HG02798 (cell line): Measurements from ENCODE around the gene DUSP3.

Experiments used
- ATAC-seq: cut with Tn5 transposase; IDR thresholded peaks from one replicate; pipeline ENCODE4 v1.9.1; 2021; ENCODE audit warnings: mild to moderate bottlenecking; ENCODE audit not compliant: unreplicated experiment, poor library complexity

Gene DUSP3

DNA sequence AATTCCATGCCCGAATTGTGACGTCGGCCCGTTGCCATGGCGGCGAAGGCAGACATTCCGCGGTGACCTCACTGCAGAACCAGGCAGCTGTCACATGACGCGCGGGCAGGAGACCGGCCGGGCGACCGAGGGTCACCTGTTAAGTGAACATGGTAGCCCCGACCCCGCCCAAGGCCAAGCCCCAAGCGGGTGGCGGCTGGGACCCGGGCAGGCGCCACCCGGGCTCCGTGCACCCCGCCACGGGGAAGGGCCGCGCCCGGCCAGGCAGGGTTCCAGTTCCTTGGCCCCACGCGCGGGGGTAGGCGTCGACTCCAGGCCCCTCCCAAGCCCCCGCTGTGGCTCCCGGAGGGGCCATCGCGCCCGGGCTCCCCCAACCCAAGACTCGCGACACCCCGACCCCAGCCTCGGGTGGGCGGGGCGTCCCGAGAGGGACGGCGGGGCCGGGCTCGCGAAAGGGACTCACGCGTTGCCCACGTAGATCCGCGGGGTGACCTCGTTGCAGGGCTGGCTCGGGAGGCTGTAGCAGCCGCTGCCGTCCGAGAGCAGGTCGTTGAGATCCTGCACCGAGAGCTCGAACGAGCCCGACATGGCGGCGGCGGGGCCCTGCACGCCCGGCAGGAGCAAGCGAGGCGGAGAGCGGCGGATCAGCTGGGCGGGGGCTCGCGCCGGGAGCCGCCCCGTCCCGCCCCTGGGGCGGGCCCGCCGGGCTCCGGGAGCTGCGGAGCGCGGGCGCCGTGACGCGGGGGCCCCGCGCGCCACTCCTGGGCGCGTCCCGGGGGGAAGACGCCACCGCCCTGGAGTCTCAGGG is at the start of gene DUSP3:
TSS of gene DUSP3 (minus strand) at position 641 of the 808 bp plus-strand sequence. CDS start at position 588, 53 bp downstream.
- peak; percentile 84 for ATAC-seq

DNA sequence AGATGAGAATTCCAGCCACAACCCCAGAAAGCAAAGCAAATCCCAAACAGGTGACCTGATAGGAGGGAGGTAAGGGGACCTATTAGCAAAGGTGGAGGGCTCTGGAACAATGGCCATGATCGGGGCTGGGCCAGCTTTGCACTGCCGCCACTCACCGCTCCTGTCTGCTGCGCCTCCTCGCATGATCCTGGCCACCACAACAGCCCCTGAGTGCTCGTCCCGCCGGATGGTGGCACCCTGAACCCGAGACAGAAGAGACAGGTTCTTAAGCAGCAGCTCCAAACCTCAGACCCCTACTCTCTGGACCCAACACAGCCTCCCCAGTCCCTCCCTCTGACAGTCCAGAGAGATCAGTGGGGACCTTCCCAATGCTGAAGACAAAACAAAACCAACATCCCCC is 48.8 kb upstream of the DUSP3 start:
- no peak for ATAC-seq

DNA sequence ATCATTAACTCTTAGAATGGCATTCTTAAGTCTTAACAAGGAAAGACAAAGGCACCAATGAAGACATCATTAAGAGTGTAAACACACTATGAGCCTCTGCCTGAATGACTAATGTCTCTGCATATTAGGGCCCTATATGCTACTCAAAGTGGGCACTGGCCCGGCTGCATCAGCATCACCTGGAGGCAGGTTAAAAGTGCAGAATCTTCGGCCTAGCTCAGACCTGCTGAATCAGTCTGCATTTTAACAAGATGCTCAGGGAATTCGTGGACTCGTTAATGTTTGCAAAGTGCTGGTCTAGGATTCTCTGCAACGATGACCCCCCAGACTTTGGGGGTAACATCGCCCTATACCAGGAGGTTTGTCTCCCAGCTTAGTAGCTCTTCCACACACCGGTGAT is 47.4 kb upstream of the DUSP3 start:
- no peak for ATAC-seq

DNA sequence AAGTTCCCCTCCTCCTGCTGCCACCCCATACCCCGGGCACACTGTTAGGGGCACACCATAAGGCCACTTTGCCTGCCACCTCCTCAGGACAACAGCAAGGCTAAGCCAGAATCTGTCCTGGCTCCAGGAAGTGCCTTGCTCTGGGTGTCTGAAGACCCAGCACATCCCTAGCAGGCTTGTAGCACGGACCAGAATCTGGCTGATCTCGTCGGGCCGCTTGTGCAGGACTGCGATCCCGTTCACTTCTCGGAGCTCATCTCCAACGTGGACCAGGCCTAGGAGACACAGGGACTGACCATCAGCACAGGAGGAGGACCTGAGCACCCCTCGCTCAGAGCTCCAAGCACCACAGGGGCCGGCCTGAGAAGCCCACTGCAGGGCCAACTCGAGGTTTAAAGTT is 46.8 kb upstream of the DUSP3 start:
- no peak for ATAC-seq

DNA sequence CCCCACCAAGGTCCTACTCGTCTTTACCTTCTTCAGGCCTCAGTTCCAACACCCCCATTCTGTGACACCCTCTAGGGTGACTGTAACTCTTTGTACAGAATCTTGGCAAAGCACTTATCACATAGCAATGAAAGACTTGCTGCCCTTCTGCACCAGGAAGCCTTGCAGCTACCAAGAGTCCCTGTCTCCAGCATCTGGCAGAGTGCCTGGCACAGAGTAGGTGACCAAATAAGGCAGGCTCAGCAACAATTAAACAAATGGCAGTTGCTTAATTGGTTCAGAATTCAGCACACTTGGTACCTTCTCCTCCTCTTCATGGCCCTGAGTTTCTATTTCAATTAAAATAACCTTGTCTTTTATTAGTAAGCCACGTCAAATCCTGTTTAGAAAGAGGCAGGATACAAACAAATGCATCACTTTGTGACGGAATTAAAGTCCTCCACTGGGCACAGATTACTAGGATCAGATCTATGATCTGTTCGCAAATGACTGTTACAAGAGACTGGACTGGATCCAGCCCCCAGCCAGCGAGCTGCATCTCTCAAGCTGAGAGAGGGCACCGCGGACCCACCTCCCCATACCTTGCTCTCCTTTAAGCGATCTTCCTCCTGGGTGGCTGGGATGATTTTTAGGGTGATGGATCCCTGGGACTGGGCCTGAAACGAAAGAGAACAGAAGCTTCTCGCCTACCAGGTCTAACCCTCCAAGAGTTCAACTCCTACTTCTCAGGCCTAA is 44.7 kb upstream of the DUSP3 start:
- no peak for ATAC-seq

DNA sequence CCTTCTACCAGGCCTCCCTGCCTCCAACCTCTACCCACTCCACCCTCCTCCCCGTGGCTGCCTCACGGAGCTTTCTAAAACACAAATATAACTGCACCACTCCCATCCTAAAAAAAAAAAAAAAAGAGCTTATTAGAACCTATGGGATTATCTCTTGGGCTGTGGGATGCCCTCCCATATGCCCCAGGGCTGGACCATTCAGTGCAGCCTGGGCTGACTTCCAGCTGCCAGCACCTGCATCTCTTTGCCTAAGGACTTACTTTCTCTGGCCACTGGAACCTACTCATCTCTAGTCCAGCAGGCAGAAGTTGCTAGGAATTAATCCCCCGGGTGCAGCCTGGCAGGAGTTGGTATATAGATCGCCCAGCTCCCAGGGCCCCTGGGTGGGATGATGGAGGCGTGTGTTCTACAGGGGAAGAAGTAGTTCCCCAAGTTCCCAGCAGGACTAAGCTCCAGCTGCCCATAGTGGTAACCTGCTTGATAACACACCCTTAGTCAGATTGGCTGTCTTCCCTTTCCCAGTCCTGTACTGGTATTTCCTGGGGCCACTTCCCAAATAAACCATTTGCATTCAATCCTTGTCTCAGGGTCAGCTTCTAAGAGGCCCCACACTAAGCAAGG is 43.9 kb upstream of the DUSP3 start:
- ATAC-seq, result no peak

DNA sequence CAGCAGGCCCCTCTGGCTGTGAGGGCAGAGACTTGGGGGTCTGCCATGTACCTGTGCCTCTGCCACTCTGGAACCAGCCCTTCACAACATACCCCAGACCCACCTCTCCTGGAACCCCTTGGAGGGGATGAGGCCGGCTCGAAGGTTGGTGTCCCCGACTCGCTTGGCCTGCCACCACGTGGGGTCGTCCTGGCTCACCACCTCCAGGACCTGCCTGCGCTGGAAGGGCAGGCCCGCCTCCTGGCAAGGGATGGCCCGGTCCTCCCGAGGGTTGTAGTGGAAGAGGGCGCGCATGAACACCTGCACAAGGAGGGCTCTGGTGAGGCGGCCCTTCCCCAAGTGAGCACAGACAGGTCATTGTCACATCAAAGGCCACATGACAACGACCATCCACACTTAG is 42.0 kb upstream of the DUSP3 start:
- no peak for ATAC-seq

DNA sequence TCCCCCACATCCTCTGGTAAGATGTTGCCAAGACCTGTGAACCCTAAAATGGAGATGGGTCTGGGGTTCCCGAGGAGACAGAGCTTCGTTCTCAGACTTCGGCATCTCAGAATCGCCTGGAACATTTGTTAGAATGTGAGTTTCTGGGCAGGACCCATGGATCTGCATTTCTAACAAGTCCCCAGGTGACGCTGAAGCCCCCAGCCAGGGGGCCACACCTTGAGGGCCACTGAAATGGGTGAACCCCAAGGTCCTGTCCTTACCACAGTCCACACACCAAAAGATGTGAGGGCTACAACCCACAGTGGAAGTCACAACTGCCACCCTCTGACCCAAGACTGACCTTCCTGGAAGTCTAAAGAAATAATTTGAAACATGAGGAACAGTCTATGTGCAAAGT is 40.2 kb upstream of the DUSP3 start:
- no peak for ATAC-seq

DNA sequence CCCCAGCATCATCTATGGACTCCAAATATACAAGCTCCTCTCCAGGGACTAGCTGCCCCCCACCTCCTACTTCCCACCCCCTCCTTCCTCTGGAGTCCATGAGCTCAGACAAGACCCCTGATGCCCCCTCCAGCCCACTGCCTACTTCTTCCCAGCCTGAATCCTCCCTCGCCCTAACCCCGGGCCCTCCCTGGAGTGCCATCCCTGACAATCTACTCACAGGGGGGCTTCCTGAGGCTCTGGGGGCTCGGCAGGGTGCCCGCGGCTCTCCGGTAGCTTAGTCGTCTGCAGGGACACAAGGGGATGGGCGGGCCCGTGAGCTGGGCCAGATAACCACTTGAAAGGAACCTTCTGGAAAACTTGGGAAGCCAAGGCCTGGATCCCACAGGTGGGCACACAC is 39.0 kb upstream of the DUSP3 start:
- no peak for ATAC-seq

DNA sequence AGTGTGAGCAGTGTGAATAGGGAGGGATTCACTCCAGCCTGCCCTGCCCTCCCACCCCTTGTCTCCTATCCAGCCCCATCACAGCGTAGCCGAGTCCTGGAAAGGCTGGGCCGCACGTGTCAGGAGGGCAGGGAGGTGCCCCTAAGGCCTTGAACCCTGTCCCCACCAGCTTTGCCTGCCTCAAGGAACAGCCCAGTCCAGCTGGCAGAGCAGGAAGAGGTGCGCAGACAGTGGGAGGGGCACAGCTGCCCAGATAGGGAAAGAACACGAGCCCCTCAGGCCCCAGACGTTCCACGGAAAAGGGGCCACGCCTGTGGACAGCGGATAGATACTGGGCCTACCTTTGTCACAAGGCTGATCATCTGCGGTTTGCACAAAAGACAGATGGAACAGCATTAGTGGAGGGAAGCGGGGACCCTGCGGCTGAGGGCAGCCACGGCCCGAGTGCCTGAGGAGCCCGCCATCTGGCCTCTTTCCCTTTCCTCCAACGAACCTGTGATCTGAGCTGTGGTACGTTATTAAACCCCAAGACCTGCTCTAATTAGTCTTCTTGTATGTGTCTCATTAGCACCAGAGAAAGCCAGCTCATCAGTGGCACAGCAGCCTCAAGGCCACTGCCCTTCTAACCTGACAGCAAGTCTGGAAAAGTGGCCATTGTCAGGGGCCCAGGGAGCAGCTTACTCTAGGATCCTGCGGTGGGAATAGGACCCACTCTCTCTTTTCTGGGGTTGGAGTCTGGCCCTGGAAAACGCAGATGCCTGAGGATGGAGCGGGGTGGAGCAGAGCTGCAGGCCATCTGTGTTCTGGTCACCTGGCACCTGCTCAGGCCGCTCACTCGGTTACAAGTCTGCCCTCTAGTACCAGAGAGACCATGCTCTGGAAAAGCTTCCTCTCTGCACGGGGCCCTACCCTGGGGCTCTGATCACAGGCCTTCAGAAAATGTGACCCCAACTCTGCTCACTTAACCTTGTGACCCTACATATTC is 37.9 kb upstream of the DUSP3 start:
- ATAC-seq, result no peak

DNA sequence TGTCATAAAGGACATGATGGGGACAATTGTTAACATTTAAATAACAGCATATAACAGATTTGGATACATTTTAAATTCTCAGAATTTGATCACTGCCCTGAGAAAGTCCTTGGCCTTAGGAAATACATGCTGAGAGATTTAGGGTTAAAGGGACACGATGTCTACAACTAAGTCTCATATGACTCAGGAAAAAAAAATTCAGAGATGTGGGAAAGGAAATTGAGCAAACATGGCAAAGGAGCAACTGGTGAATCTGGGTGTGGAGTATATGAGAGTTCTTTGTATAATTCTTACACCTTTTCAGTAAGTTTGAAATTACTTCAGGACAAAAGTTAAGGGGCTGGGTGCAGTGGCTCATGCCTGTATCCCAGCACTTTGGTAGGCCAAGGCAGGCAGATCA is 35.9 kb upstream of the DUSP3 start:
- no peak for ATAC-seq

DNA sequence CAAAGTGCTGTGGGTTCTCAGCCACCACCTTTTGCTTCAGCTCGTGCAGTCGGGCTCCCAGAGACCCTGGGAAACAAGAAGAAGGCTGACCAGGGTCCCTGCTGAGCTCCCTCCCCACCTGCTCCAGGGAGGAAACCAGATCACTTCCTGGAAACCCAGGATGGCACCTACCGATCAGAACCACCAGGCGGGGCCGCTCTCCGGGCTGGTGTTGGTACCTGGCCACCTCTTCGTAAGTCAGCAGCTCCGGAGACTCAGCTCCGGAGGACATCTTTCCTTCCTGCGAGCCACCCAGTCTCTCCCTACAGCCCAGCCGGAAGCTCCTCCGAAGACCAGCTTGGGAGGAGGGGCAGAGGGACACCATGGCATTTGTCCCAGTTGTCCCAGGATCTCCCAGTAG is 35.2 kb upstream of the DUSP3 start:
- no peak for ATAC-seq

DNA sequence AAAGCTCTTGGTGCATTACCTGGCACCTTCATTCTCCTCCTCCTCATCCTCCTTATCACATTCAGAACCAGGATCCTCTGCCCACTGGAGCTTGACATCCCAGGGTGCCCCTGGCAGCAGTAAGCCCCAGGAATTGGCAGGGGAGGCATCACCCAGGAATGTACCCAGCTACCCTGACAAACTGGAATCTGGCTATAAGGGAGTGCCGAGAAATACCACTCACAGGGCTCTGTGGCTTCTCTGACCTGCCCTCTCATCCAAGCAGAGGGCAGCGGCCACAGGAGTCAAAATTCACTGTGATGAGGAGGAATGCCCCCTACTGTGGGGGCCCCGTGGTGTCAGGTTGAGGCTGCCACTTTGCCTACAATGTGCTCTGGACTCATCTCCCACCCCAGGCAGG is 34.6 kb upstream of the DUSP3 start:
- ATAC-seq, result no peak

DNA sequence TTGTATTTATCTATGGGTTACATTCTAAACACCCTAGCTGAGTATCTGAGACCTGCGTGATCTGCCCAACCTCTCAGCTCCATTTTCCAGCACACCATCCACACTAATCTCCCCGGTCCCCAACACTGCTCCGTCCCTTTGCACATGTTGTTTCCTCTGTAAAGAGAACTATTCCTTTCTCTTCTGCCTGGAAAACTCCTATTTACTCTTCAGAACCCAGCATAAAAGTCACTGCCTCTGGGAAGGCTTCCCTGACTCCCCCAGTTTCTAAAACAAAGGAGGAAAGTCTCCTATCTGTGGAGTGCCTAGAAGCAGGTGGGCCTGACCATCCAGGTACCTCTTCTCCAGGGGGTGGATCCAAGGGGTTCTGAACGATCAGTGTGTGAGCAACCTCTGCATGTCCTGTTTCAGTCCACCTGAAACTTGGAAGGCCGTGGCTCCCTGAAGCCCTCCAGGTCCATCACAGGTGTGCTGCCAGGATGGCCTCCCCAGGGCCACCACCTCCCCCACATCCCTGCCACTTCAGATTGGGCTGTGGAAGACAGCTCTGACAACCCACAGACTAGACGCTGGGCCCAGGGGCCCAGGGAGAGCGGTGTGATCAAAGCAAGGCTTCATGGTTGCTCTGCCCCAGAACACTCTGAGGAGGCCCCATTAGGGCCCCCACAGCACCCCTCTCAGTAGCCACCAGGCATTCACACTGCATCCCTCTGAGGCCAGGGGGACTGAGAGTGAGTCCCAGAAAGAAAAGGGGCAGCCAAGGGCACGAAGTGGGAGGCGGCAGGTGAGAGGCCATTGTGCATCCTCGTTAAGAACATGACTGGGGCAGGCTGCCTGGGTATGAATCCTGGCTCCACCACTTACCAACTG is 33.9 kb upstream of the DUSP3 start:
- no peak for ATAC-seq

DNA sequence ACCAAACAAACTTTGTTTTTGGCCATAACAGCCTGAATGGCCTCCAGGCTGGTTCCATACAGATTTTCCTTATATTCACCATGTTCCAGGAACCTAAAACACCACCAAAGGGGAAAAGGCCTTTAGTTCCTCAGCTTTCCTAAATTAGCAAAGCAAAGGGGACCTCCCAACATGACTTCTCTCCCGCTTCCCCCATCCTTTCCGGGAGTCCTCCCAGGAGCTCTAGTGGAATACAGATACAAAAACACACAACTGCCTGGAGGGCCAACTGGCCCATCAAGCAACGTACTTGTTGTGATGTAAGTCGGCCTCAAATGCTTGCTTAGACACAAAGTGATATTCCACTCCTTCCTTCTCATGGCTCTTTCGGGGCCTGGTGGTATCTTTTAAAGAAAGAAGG is 32.0 kb upstream of the DUSP3 start:
- no peak for ATAC-seq

DNA sequence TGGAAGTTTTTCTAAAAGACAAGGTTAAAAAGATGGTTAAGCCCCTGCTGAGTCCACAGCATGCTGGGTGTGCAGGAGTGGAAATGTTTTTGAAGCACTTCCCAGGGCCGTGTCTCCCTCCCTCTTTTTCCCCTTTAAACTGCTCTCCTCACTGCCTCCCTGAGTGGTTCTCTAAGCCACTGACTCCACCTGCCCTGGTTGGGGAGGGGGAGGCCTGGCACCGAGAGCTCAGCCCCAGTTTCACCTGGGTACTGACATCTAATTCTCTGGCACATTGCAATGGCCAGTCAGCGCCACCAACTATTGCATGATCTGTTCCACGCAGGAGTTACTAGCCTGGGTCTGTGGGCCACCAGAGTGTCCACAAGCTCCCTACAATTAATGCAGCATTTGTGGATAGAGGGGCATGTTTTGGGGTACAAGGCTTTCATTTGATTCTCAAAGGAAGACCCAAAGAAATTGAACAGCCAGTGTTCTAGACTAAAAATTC is 31.5 kb upstream of the DUSP3 start:
- no peak for ATAC-seq

DNA sequence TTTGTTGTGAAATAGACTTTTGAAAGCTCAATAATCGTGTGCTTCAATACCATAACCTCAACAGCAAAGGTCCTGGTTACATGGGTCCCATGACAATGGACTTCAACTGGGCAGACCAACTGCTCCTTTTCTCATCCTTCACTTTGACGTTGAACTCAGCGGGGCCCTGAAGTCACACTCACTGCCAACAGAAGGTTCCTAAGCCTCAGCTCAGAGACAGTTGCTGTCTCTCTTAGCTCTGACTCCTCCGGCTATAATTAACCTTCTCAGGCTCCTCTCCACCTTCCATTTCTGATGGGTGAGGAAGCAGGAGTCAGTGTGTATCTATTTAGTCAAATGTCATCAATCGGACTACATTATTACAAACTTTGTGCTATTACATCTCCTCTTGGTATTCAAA is 30.3 kb upstream of the DUSP3 start:
- no peak for ATAC-seq

DNA sequence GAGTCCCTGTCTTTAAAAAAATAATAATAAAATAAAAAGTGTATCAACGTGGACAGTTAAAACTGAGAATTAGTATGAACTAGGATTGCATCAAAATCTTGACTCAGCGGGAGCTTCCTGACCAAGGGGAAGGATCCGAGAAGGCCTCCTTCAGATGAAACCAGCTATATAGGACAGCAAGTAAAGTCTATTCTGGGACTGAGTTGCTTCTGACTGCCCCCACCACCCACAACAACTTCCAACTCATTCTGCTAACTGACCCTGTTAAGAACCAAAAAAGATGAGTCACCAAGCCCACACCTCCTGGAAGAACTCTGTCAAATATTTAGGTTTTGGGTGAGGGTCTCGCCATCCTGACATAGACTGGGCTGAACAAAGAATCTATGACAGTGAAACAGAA is 29.3 kb upstream of the DUSP3 start:
- no peak for ATAC-seq

DNA sequence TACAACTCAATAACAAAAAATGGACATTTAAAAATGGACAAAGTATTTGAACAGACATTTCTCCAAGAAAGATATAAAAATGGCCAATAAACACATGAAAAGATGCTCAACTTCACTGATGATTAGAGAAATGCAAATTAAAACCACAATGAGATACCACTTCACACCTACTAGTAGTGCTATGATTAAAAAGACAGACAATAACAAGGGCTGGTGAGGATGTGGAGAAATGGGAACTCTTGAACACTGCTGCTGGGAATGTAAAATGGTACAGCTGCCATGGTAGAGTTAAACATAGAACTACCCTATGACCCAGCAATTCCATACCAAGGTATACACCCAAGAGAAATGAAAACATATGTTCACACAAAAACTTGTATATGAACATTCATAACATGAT is 26.3 kb upstream of the DUSP3 start:
- no peak for ATAC-seq
